ENCODE measurements around the gene SNTA1.
A peak's percentile ranks its signal among the peaks of the same experiment; 100 is the strongest.

SNTA1 gene

DNA sequence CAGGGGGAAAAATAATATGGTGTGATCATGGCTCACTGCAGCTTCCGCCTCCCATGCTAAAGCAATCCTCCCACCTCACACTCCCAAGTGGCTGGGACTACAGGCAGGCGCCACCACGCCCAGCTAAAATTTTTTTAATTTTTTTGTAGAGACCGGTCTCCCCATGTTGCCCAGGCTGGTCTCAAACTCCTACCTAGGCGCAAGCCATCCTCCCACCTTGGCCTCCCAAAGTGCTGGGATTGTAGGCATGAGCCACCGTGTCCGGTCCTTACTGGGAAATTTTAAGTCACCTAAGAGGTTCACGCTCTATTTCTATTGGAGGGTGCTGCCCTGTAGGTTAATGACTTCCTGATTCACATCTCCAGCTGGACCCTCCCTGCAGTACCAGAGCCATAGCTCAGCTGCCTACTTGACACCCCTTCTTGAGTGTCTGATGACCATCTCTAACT, 41.6 kb downstream of the SNTA1 start:
- peak overlapping the region; percentile 71 for H3K4me3 ChIP-seq (ENCODE audit: low read depth, low read length)
- TF ChIP-seq, protein P1, sequence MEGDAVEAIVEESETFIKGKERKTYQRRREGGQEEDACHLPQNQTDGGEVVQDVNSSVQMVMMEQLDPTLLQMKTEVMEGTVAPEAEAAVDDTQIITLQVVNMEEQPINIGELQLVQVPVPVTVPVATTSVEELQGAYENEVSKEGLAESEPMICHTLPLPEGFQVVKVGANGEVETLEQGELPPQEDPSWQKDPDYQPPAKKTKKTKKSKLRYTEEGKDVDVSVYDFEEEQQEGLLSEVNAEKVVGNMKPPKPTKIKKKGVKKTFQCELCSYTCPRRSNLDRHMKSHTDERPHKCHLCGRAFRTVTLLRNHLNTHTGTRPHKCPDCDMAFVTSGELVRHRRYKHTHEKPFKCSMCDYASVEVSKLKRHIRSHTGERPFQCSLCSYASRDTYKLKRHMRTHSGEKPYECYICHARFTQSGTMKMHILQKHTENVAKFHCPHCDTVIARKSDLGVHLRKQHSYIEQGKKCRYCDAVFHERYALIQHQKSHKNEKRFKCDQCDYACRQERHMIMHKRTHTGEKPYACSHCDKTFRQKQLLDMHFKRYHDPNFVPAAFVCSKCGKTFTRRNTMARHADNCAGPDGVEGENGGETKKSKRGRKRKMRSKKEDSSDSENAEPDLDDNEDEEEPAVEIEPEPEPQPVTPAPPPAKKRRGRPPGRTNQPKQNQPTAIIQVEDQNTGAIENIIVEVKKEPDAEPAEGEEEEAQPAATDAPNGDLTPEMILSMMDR (IDR thresholded peaks at IDR 0.05; ENCODE audit: borderline replicate concordance, insufficient read depth, low read depth, low read length): no peak

DNA sequence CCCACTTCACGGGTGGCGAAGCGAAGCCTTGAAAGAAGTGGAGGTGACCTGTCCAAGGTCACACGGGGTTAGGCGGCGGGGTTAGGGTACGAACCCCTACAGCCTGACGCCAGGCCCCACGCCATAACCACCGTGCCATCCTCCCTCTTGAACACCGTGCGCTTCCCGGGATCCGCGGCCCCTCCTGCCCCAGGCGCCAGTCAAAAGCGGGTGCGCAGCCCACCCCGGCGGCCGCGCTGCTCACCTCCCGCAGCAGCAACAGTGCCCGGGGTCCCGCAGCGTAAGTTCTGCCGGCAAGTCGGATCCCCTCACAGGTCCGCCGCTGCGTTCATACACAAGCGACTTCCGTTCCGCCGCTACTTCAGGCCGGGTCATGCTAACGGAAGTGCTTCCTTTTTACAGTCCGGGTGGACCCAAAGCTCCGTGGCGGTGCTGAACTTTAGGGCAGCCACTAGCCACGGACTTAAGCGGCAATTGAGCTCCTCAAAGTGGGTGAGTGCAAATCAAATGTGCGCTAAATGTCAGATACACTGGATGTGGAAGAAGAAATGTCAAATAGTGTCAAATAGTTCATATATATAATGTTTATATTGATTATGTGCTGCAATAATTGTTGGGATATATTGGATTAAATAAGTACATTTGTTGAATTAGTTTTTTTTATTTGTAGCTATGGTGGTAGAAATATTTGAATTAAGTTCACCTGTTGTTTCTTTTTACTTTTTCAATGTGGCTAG, 42.2 kb downstream of the SNTA1 start, which contains the start of gene CDK5RAP1:
Gene CDK5RAP1, minus strand, starts transcription at position 336 of the 737 bp plus-strand sequence. CDS start 4,455 bp downstream, outside the sequence.
- TF ChIP-seq, protein P1 (IDR thresholded peaks at IDR 0.05; ENCODE audit: borderline replicate concordance, insufficient read depth, low read depth, low read length): no peak
- peak within 1 kb of the TSS; percentile 71 for H3K4me3 ChIP-seq (ENCODE audit: low read depth, low read length)

DNA sequence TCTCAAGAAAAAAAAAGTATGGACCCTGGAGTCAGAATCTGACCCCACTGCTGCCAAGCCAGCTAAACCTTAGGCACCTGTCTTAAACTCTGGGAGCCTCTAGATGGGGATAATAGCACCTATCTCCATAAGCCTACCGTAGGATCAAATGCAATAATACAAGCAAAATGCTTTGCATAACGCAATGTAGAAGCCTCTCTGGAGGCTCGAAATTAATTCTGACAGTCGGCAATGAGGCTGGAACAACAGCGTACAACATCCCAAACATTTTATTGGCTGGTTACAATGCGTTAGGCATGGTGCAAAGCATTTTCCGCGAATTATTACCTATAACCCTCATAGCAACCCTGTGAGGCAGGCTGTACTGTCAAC, 42.8 kb downstream of the SNTA1 start:
- peak overlapping the region; percentile 71 for H3K4me3 ChIP-seq (ENCODE audit: low read depth, low read length)
- TF ChIP-seq, protein P1 (IDR thresholded peaks at IDR 0.05; ENCODE audit: borderline replicate concordance, insufficient read depth, low read depth, low read length): no peak

DNA sequence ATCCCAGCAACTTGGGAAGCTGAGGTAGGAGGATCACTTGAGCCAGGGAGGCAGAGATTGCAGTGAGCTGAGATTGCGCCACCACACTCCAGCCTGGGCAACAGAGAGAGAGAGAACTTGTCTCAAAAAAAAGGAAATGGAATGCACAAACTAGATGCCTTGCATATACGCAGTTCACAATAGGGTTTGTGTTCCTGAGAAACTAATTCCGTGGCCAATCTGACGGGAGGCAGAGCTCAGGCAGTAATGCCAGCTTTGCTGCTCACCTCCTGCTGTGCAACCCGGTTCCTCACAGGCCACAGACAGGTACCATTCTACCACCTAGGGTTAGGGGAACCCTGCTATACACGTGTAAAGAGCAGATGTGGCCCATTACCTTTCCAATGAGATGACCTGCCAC, 43.6 kb downstream of the SNTA1 start:
- TF ChIP-seq, protein P1 (IDR thresholded peaks at IDR 0.05; ENCODE audit: borderline replicate concordance, insufficient read depth, low read depth, low read length): no peak
- H3K4me3 ChIP-seq (ENCODE audit: low read depth, low read length): no peak overlapping the region

DNA sequence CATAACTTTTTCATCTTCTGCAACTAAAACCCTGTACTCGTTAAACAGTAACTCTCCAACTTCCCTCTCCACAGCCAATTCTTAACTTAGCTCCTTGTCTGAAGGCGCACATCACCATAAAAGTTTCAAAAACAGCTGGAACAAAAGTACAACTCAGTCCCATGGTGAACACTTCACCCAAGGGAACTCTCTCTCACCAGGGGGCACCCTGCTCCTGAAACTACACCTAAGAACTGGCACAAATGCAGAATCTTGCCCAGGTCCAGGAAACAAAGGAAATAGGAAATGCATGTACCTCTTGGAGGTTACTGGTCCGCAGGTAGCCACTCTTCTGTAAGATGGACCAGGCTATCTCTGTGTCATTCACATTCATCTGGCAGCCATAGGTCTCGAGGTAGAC, 48.8 kb downstream of the SNTA1 start:
- TF ChIP-seq, protein P1 (IDR thresholded peaks at IDR 0.05; ENCODE audit: borderline replicate concordance, insufficient read depth, low read depth, low read length): no peak
- no peak overlapping the region for H3K4me3 ChIP-seq (ENCODE audit: low read depth, low read length)

DNA sequence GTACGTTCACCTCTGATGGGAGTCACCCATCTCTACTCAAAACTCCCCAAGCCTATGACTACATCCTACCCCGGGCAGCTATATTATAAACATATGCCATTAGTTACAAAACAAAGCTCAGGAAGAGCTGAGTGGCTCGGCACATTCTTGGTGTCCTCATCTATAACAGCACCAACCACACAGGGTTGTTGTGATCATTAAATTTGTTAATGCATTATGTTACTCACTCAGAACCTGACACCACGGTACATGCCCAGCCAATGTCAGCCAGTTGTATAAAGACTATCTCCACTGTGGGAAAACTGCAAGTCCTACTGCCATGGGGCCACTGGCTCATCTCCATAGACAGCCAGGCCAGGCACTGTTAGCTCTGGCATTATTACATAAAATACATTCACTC, 50.0 kb downstream of the SNTA1 start:
- TF ChIP-seq, protein P1 (IDR thresholded peaks at IDR 0.05; ENCODE audit: borderline replicate concordance, insufficient read depth, low read depth, low read length): no peak
- H3K4me3 ChIP-seq (ENCODE audit: low read depth, low read length): no peak overlapping the region
